A673 (cell line): ENCODE measurements around the gene PYGO1. TPM values are rescaled to one million over a fixed set of nuclear protein-coding genes. Genes with fewer than 3 reads are reported as not detected.

ENCODE experiments used
- BruUV-seq: library from RNA; stranded (reverse); fragments of 400-500 nt; replicated peaks from 2 replicates; lab custom pipeline; 2021; lab: Mats Ljungman, UMichigan
- CTCF ChIA-PET: fragments of 300-600 bp; sonication (Branson Sonifier 250); formaldehyde crosslinking; loops from one replicate; lab custom pipeline; 2022; ENCODE audit warnings: antibody characterized with exemption; lab: Charles Lee
- POLR2A ChIA-PET: fragments of 300-600 bp; sonication (Branson Sonifier 250); formaldehyde crosslinking; loops from one replicate; lab custom pipeline; 2022; ENCODE audit warnings: antibody characterized with exemption; ENCODE audit not compliant: low non-redundant PET; lab: Charles Lee
- DNase-seq: peaks from one replicate; pipeline ENCODE4 v3.0.0-alpha.2; 2015; ENCODE audit warnings: low spot score
- H3K27ac ChIP-seq: fragments of 200-600 bp; sonication (generic); 2 replicates; pipeline ENCODE4 v1.5.1; 2016; ENCODE audit warnings: mixed run types, low read depth, mild to moderate bottlenecking, mixed read lengths, antibody characterized with exemption, low read length; ENCODE audit not compliant: poor library complexity, severe bottlenecking
- H3K27me3 ChIP-seq: fragments of 200-600 bp; sonication (generic); replicated peaks from 2 replicates; pipeline ENCODE4 v1.6.1; 2017; ENCODE audit warnings: mixed run types, low read depth, mild to moderate bottlenecking, mixed read lengths, antibody characterized with exemption, low read length; ENCODE audit not compliant: insufficient read depth, poor library complexity
- H3K36me3 ChIP-seq: fragments of 200-600 bp; sonication (generic); 2 replicates; pipeline ENCODE4 v1.6.1; 2016; ENCODE audit warnings: mixed run types, mild to moderate bottlenecking, mixed read lengths, antibody characterized with exemption, low read length; ENCODE audit not compliant: insufficient read depth, poor library complexity, severe bottlenecking
- H3K4me1 ChIP-seq: fragments of 200-600 bp; sonication (generic); 2 replicates; pipeline ENCODE4 v1.6.1; 2017; ENCODE audit warnings: mixed run types, mild to moderate bottlenecking, mixed read lengths, antibody characterized with exemption, low read length; ENCODE audit not compliant: insufficient read depth, poor library complexity, severe bottlenecking
- H3K4me3 ChIP-seq: fragments of 200-600 bp; sonication (generic); 2 replicates; pipeline ENCODE4 v1.5.1; 2016; ENCODE audit warnings: low read depth, mixed run types, mild to moderate bottlenecking, mixed read lengths, low read length; ENCODE audit not compliant: poor library complexity, severe bottlenecking
- H3K9me3 ChIP-seq: fragments of 200-600 bp; sonication (generic); 2 replicates; pipeline ENCODE4 v1.6.1; 2016; ENCODE audit warnings: mixed run types, low read depth, mild to moderate bottlenecking, mixed read lengths, antibody characterized with exemption, low read length; ENCODE audit not compliant: poor library complexity, severe bottlenecking
- EZH2 ChIP-seq: fragments of 200-600 bp; sonication (generic); IDR thresholded peaks from 2 replicates; pipeline ENCODE4 v1.6.1; 2017; ENCODE audit warnings: borderline replicate concordance, low read depth, mild to moderate bottlenecking, mixed read lengths, antibody characterized with exemption, low read length; ENCODE audit not compliant: poor library complexity, severe bottlenecking
- intact Hi-C: fragments of 100-400 bp; cut with micrococcal nuclease; formaldehyde crosslinking; loops from one replicate; pipeline ENCODE4 v1.10.0; 2022; ENCODE audit not compliant: unreplicated experiment
- total RNA-seq: library from RNA; stranded (reverse); gene quantifications from 2 replicates; pipeline ENCODE4 v1.2.3, GENCODE V29; 2021
- TF ChIP-seq, protein P1 (sequence below): fragments of 300-800, 200-600 bp; sonication (generic); conservative IDR thresholded peaks from 2 replicates; pipeline ENCODE4 v1.5.1; 2017; ENCODE audit warnings: low read depth, mild to moderate bottlenecking, antibody characterized with exemption, low read length, moderate library complexity, mixed read lengths

Gene PYGO1
- total RNA-seq, 1 experiment from 2014 or later = 6.8 TPM

DNA sequence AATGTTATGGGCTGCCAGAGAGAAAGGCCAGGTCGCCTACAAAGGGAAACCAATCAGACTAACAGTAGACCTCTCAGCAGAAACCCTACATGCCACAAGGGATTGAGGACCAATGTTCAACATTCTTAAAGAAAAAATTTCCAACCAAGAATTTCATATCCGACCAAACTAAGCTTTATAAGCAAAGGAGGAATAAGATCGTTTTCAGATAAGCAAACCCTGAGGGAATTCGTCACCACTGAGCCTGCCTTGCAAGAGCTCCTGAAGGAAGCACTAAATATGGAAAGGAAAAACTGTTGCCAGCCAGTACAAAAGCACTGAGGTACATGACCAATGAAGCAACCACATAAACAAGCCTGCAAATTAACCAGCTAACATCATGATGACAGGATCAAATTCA is 33.1 kb downstream of the PYGO1 start:
- no peaks in the 10 kb centered on the region for H3K36me3 ChIP-seq
- H3K27me3 ChIP-seq = no peaks in the 10 kb centered on the region
- intact Hi-C loops = no loop called here
- no peak overlapping the region for H3K27ac ChIP-seq
- peaks cover 3% of the 10 kb centered on the region for H3K9me3 ChIP-seq
- TF ChIP-seq, protein P1, sequence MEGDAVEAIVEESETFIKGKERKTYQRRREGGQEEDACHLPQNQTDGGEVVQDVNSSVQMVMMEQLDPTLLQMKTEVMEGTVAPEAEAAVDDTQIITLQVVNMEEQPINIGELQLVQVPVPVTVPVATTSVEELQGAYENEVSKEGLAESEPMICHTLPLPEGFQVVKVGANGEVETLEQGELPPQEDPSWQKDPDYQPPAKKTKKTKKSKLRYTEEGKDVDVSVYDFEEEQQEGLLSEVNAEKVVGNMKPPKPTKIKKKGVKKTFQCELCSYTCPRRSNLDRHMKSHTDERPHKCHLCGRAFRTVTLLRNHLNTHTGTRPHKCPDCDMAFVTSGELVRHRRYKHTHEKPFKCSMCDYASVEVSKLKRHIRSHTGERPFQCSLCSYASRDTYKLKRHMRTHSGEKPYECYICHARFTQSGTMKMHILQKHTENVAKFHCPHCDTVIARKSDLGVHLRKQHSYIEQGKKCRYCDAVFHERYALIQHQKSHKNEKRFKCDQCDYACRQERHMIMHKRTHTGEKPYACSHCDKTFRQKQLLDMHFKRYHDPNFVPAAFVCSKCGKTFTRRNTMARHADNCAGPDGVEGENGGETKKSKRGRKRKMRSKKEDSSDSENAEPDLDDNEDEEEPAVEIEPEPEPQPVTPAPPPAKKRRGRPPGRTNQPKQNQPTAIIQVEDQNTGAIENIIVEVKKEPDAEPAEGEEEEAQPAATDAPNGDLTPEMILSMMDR = no peak
- no peak for TF ChIP-seq EZH2
- POLR2A ChIA-PET = no interaction called here
- no peak for DNase-seq
- CTCF ChIA-PET = no interaction called here
- no TSS peak for BruUV-seq
- H3K4me3 ChIP-seq = no peak overlapping the region
- no peaks in the 10 kb centered on the region for H3K4me1 ChIP-seq

DNA sequence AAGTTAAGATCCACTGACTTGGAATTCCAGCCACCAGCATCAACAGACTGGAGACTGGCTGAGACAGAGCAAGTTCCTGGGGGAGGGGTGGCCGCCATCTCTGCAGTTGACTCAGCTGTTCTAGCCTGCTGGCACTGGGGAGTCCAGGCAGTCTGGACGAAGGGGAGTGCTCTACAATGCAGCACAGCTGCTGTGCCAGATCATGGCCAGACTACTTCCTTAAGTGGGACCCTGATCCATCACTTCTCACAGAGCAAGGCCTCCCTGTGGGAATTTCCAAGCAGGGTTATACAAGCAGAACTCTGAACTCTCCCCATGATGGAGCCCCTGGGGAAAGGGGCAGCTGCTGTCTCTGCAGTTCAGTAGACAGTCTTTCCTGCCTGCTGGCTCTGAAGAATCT is 35.2 kb downstream of the PYGO1 start:
- Histone ChIP-seq H3K27me3 (no peaks in the 10 kb centered on the region), H3K4me3 (no peak overlapping the region), H3K9me3 (peaks cover 3% of the 10 kb centered on the region), H3K27ac (no peak overlapping the region), H3K36me3 (no peaks in the 10 kb centered on the region), H3K4me1 (no peaks in the 10 kb centered on the region)
- ChIA-PET CTCF (no interaction called here), POLR2A (no interaction called here)
- no TSS peak for BruUV-seq
- DNase-seq = no peak
- TF ChIP-seq, protein P1 = no peak
- no peak for TF ChIP-seq EZH2
- intact Hi-C loops = no loop called here

GRCh38 chr15:55552451-55552850 is 35.7 kb downstream of the PYGO1 start:
- Histone ChIP-seq H3K36me3 (no peaks in the 10 kb centered on the region), H3K4me3 (no peak overlapping the region), H3K27me3 (no peaks in the 10 kb centered on the region), H3K27ac (no peak overlapping the region), H3K4me1 (no peaks in the 10 kb centered on the region), H3K9me3 (peaks cover 3% of the 10 kb centered on the region)
- ChIA-PET POLR2A (no interaction called here), CTCF (no interaction called here)
- TF ChIP-seq, protein P1 = no peak
- no peak for TF ChIP-seq EZH2
- no peak for DNase-seq
- no TSS peak for BruUV-seq
- intact Hi-C loops = no loop called here
